Common myeloid progenitor, CD34-positive (primary cell): ENCODE measurements around the gene FNIP2.
A peak's percentile ranks its signal among the peaks of the same experiment; 100 is the strongest.
"Not testable (repeated sequence)": the region's sequence is repeated elsewhere in the genome, so short reads cannot be mapped to it uniquely, and the experiment has no call there.

Experiments used
- CTCF ChIA-PET: fragments of 350-600 bp; sonication (Branson Sonifier 250); formaldehyde crosslinking; loops from one replicate; lab custom pipeline; 2021; ENCODE audit warnings: antibody characterized with exemption; lab: Charles Lee
- POLR2A ChIA-PET: fragments of 350-600 bp; sonication (Branson Sonifier 250); formaldehyde crosslinking; loops from one replicate; lab custom pipeline; 2021; ENCODE audit warnings: antibody characterized with exemption; lab: Charles Lee
- DNase-seq, 3 donors: peaks; one replicate each; pipeline versions ENCODE4 v3.0.0 to v3.0.0-alpha.2; 2013
- H3K27ac ChIP-seq, 2 experiments: 1 replicate in 1 of 2; 2 replicates in 1 of 2; pipeline ENCODE4 v1.7.0; 2013; ENCODE audit warnings: inconsistent platforms in 2 of 2, low read length in 2 of 2, mild to moderate bottlenecking in 2 of 2, low read depth in 1 of 2, moderate library complexity in 1 of 2; ENCODE audit not compliant: severe bottlenecking in 2 of 2, insufficient read depth in 1 of 2, poor library complexity in 1 of 2
- H3K27me3 ChIP-seq, 5 experiments: replicated peaks in 2 of 5; 1 replicate in 3 of 5; 2 replicates in 2 of 5; pipeline versions ENCODE4 v1.6.1 to v1.7.0; 2013; ENCODE audit warnings: low read length in 4 of 5, mild to moderate bottlenecking in 2 of 5, moderate library complexity in 2 of 5, inconsistent platforms in 1 of 5; ENCODE audit not compliant: insufficient read depth in 5 of 5, control insufficient read depth in 4 of 5
- H3K36me3 ChIP-seq, 4 experiments: 1 replicate in 2 of 4; 2 replicates in 2 of 4; pipeline versions ENCODE4 v1.6.1 to v1.7.0; 2013; ENCODE audit warnings: low read length in 3 of 4, control low read depth in 1 of 4, mild to moderate bottlenecking in 1 of 4; ENCODE audit not compliant: control insufficient read depth in 4 of 4, insufficient read depth in 4 of 4
- H3K4me1 ChIP-seq, 4 experiments: 1 replicate in 3 of 4; 2 replicates in 1 of 4; pipeline versions ENCODE4 v1.6.1 to v1.7.1; 2013; ENCODE audit warnings: low read length in 3 of 4, mild to moderate bottlenecking in 3 of 4, control low read depth in 1 of 4, inconsistent platforms in 1 of 4, moderate library complexity in 1 of 4; ENCODE audit not compliant: control insufficient read depth in 4 of 4, insufficient read depth in 4 of 4; ENCODE audit errors: control extremely low read depth in 1 of 4
- H3K4me3 ChIP-seq, 7 experiments: 1 replicate in 4 of 7; 2 replicates in 3 of 7; pipeline versions ENCODE4 v1.5.1 to v1.7.0; 2013; ENCODE audit warnings: mild to moderate bottlenecking in 7 of 7, low read length in 6 of 7, moderate library complexity in 6 of 7, inconsistent platforms in 2 of 7, low read depth in 2 of 7, control low read depth in 1 of 7; ENCODE audit not compliant: insufficient read depth in 4 of 7, control insufficient read depth in 1 of 7; ENCODE audit errors: extremely low read depth in 1 of 7
- H3K9me3 ChIP-seq, 5 experiments: 1 replicate in 4 of 5; 2 replicates in 1 of 5; pipeline versions ENCODE4 v1.6.1 to v1.7.1; 2013; ENCODE audit warnings: low read length in 4 of 5, mild to moderate bottlenecking in 2 of 5, inconsistent platforms in 1 of 5, low read depth in 1 of 5, moderate library complexity in 1 of 5; ENCODE audit not compliant: control insufficient read depth in 4 of 5, insufficient read depth in 2 of 5; ENCODE audit errors: control extremely low read depth in 1 of 5
- WGBS: methylation state at CpG from one replicate; pipeline ENCODE4 v1.1.5; 2013; ENCODE audit not compliant: insufficient coverage; 5-methylcytosine and 5-hydroxymethylcytosine counted together

FNIP2 gene

DNA sequence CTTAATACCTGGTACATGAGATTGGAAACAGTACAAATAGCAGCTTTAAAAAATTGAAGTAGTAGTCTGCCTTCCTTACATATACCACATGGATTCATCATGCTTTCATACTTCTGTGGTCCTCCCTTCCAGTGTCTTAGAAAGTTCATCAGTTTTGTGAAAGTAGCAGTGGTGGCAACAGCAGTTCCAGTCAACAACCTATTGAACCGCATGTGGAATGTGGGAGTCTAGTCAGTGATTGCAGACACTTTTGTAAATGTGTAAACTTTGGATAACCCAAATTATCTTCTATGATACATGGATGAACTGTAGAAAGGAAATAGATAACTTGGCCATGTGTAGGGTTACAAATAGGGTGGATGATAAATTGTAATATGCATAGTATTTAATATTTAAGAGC is 34.1 kb downstream of the FNIP2 start:
- Histone ChIP-seq H3K27ac (no peak overlapping the region), H3K9me3 (no peaks in the 10 kb centered on the region), H3K4me3 (no peak overlapping the region), H3K4me1 (peaks cover 6 to 37% (median 23%) of the 10 kb centered on the region in 4 experiments), H3K36me3 (no peaks in the 10 kb centered on the region), H3K27me3 (no peaks in the 10 kb centered on the region)
- POLR2A ChIA-PET = no interaction called here
- CTCF ChIA-PET = interaction anchor here (0.9 to 1.9 kb wide), 2 partner anchors 9 to 20 kb away, joined by 3 to 5 read pairs; no protein-coding TSS in a partner anchor
- DNase-seq = no peak
- no CpG with 5 or more reads among the region's 1 CpG for WGBS

DNA sequence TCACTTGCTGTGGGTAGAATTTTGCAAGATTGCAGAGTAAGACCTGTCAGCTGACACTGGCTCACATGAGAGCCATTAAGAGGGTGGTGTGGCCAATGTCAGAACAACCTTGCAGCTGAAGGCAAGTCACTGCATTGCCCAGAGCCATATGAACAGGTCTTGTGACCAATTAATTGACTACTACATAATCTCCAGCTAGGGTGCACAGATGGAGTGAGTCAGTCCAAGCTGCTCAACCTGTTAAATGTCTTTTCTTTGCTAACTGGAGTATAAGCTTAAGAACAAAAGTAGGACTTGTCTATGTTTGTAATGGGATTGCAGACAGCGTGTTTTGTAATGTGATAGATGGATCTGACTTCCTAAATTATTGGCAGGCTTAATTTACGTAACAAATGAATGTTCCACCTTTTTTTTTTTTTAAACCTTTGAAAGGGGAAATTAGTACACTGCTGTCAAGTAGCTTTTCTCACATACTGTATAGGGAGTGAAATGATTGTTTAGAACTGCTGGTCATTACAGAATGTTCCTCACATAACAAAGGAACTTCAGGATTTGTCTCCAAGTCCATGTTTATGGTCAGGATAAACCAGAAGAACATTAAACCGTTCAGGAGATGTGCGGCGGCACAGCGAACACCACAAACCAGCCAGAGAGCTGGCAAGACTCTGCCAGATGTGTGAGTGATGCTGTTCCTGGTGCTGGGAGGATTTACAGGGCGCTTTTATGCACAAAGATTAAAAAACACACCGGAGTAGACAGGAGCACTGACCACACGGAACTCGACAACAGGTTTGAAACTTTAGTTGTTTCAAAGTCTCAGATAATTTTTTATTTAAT is 37.0 kb downstream of the FNIP2 start:
- Histone ChIP-seq H3K36me3 (no peaks in the 10 kb centered on the region), H3K4me1 (peaks cover 23 to 66% (median 47%) of the 10 kb centered on the region in 4 experiments), H3K27me3 (no peaks in the 10 kb centered on the region), H3K9me3 (no peaks in the 10 kb centered on the region), H3K27ac (no peak overlapping the region), H3K4me3 (peak overlapping the region in 2 of 7 experiments; percentile 19 to 28)
- 81% methylated on average over 8 of the region's 10 CpGs for WGBS
- ChIA-PET CTCF (interaction anchor here (0.9 to 3.4 kb wide), 6 partner anchors 11 to 46 kb away, joined by 3 to 13 read pairs (median 6); no protein-coding TSS in a partner anchor), POLR2A (interaction anchor here (1.9 kb wide), 1 partner anchor 17 kb away, joined by 6 read pairs; no protein-coding TSS in a partner anchor)
- peak in 2 of 3 donors; percentile 52 to 67 for DNase-seq

DNA sequence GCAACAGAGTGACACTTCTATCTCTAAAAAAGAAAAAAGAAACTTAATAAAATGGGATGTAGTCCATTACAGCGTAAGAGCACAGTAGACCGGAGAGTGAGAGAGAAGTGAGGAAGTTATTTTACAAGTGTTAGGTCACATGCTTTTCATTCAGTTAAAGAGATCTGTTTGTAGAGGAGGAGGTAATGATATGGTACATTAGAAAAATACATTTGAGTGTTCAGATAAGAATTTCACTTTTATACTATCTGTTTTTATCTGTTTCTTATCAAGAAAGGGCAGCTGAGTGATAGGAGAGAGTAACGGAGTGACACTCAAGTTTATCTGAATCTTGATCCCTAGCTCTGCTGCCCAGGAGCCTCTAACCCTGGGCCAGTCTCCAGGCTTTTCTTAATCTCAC is 38.9 kb downstream of the FNIP2 start:
- CTCF ChIA-PET = interaction anchor here (1.0 kb wide), 1 partner anchor 16 kb away, joined by 3 read pairs; no protein-coding TSS in a partner anchor

DNA sequence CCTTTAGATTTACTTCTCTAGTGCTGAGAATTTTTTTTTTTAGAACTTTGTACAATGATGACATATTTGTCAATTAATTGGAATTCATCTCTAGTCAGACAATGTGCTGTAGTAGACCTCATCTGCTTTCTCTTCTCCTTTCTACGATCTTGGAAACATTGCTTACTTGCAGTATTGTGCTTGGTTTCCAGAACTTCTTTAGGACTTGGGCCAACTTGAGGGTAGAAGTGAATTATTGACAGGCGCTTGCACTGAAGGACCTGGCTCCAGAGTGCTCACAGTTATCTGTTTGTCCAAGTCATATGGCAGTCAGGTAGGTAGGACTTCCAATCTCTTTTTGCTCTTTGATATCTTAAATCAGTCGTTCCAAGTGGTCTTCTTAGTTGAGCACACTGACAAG is 39.6 kb downstream of the FNIP2 start:
- ChIA-PET CTCF (interaction anchor here (1.0 kb wide), 1 partner anchor 15 kb away, joined by 3 read pairs; no protein-coding TSS in a partner anchor), POLR2A (no interaction called here)
- no peak for DNase-seq
- Histone ChIP-seq H3K36me3 (no peaks in the 10 kb centered on the region), H3K9me3 (no peaks in the 10 kb centered on the region), H3K27me3 (no peaks in the 10 kb centered on the region), H3K27ac (no peak overlapping the region), H3K4me3 (no peak overlapping the region), H3K4me1 (peaks cover 35 to 84% (median 64%) of the 10 kb centered on the region in 4 experiments)
- WGBS = 100% methylated on average over 2 of the region's 3 CpGs

More for the DNA sequence above, 38.9 kb downstream of the FNIP2 start:
- no peaks in the 10 kb centered on the region for H3K36me3 ChIP-seq
- peak overlapping the region in 2 of 7 experiments; percentile 29 to 48 for H3K4me3 ChIP-seq
- POLR2A ChIA-PET = no interaction called here
- 17% methylated on average over 3 of the region's 3 CpGs for WGBS
- no peaks in the 10 kb centered on the region for H3K27me3 ChIP-seq
- DNase-seq = peak in 2 of 3 donors; percentile 44 to 64
- peaks cover 35 to 84% (median 63%) of the 10 kb centered on the region in 4 experiments for H3K4me1 ChIP-seq
- H3K9me3 ChIP-seq = no peaks in the 10 kb centered on the region
- no peak overlapping the region for H3K27ac ChIP-seq

DNA sequence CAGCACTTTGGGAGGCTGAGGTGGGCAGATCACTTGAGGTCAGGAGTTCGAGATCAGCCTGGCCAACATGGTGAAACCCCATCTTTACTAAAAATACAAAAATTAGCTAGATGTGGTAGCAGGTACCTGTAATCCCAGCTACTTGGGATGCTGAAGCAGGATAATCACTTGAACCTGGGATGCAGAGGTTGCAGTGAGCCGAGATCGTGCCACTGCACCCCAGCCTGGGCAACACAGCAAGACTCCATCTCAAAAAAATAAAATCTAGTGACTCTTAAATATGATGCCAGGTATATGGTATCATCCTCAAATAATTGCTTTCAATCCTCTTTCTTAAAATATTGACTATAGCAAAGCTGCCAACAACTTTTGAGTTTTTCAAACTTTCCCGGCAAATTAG is 40.4 kb downstream of the FNIP2 start:
- H3K4me1 ChIP-seq = peaks cover 35 to 90% (median 63%) of the 10 kb centered on the region in 4 experiments
- POLR2A ChIA-PET, H3K36me3 ChIP-seq, DNase-seq, H3K9me3 ChIP-seq, H3K27me3 ChIP-seq: not testable (repeated sequence)
- CTCF ChIA-PET = interaction anchor here (0.9 to 1.5 kb wide), 5 partner anchors 14 to 43 kb away, joined by 3 to 5 read pairs (median 3); no protein-coding TSS in a partner anchor
- no CpG with 5 or more reads among the region's 4 CpGs for WGBS
- peak overlapping the region in 2 of 7 experiments; percentile 46 to 52 for H3K4me3 ChIP-seq
- peak overlapping the region in 1 of 2 experiments; percentile 60 for H3K27ac ChIP-seq

DNA sequence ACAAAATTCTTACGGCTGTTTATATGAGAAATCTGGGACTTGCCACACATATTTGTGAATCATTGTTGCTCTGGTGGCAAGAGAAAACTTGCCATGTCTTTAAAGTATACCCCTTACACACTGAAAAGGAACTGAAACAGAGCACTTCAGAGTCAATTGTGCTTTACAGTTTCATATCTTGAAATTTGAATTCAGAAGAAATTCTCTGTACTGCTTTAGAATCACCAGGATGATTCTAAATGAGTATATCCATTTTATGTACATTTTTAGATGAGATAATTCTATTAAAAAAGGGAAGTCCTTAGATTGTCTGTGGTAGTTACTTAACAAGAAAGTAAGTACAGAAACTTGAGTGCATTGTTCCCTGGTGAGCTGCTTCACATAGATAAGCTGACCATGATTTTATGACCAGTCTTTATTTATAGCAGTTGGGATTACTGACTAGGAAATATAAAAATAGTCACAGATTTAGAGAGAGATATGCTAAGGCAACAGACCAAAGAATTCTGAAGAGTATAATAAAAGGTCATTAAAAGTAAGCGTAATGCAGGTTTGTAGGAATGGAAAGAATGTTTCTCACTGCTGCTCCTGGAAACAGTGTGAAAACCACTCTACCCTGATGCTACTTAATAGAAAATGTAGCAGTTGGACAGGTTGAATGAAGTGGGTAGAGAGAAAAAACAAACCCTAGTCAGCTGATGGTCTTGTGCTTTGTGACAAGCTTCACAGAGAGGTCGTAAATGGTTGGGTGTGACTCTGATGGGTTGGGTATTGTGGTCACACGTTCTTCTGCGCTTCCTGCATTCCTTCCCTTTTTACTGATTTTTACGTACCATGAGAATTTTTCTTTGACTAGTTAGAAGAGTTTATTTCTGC is 41.0 kb downstream of the FNIP2 start:
- Histone ChIP-seq H3K4me3 (peak overlapping the region in 4 of 7 experiments; percentile 4 to 52 (median 38)), H3K27ac (peak overlapping the region; percentile 13 to 60), H3K27me3 (no peaks in the 10 kb centered on the region), H3K9me3 (no peaks in the 10 kb centered on the region), H3K36me3 (no peaks in the 10 kb centered on the region), H3K4me1 (peaks cover 35 to 90% (median 66%) of the 10 kb centered on the region in 4 experiments)
- WGBS = 0% methylated on average over 4 of the region's 6 CpGs
- ChIA-PET POLR2A (interaction anchor here (0.6 to 1.0 kb wide), 2 partner anchors 41 to 75 kb away, joined by 3 read pairs; partner anchors contain the start of gene FNIP2), CTCF (interaction anchor here (0.7 to 1.5 kb wide), 12 partner anchors 9 to 311 kb away, joined by 3 to 5 read pairs (median 3); partner anchors contain the start of gene FNIP2)
- peak; percentile 79 to 97 (median 93) for DNase-seq
